ENCODE measurements around the gene RFX8.

DNA sequence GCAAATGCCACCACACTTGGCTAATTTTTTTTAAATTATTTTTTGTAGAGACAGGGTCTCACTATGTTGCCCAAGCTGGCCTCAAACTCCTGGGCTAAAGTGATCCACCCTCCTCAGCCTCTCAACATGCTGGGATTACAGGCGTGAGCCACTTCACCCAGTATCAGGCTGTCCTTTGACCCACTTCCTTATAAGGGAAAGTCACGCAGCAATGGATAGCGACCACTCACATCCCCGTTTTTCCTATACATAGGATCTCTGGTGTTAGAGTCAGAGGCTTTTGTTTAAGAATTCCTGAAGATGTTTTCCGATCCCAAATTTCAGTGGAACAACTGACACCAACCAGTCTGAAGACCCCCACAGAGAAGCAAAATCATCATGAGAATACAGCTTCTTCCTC, 41.4 kb upstream of the RFX8 start:
- TF ChIP-seq CTCF (IDR thresholded peaks at IDR 0.05) (no peak), POLR2A (IDR thresholded peaks at IDR 0.05) (no peak)
